IMR-90 (cell line): ENCODE results near the gene ATXN1. TPM values are rescaled to one million over a fixed set of nuclear protein-coding genes. Genes with fewer than 3 reads are reported as not detected.
A peak's percentile ranks its signal among the peaks of the same experiment; 100 is the strongest.

Experiments used
- ATAC-seq: fragments of 200-7000 bp; cut with Tn5 transposase; 2 replicates; pipeline ENCODE4 v1.9.1; 2020; ENCODE audit warnings: low read depth, mild to moderate bottlenecking, moderate library complexity
- BruUV-seq: library from RNA; stranded (reverse); fragments of 400-500 nt; replicated peaks from 2 replicates; lab custom pipeline; 2021; lab: Mats Ljungman, UMichigan
- CTCF ChIA-PET: fragments of 300-600 bp; formaldehyde crosslinking; extraction: SDS; loops from one replicate; lab custom pipeline; 2021; ENCODE audit warnings: antibody characterized with exemption; lab: Yijun Ruan, JAX
- POLR2A ChIA-PET: fragments of 300-600 bp; sonication (Branson Sonifier 250); formaldehyde crosslinking; loops from one replicate; lab custom pipeline; 2022; ENCODE audit warnings: antibody characterized with exemption; ENCODE audit not compliant: unreplicated experiment; lab: Charles Lee
- DNase-seq: peaks from one replicate; pipeline ENCODE4 v3.0.0; 2013
- H2AFZ ChIP-seq: replicated peaks from 2 replicates; pipeline ENCODE3; 2013; ENCODE audit warnings: low read length, mild to moderate bottlenecking; ENCODE audit not compliant: poor library complexity
- H2AK5ac ChIP-seq: 2 replicates; pipeline ENCODE4 v1.6.1; 2013; ENCODE audit warnings: low read depth, low read length, inconsistent platforms
- H2AK9ac ChIP-seq: replicated peaks from 2 replicates; pipeline ENCODE3; 2013; ENCODE audit warnings: mild to moderate bottlenecking, low read depth, low read length, moderate library complexity; ENCODE audit not compliant: poor library complexity
- H2BK120ac ChIP-seq: 2 replicates; pipeline ENCODE4 v1.6.1; 2013; ENCODE audit warnings: low read depth, low read length, inconsistent platforms
- H2BK15ac ChIP-seq: 3 replicates; pipeline ENCODE4 v1.6.1; 2013; ENCODE audit warnings: low read depth, low read length, inconsistent platforms
- H2BK20ac ChIP-seq: 2 replicates; pipeline ENCODE4 v1.6.1; 2013; ENCODE audit warnings: low read depth, mild to moderate bottlenecking, inconsistent platforms, low read length, moderate library complexity
- H2BK5ac ChIP-seq: 2 replicates; pipeline ENCODE4 v1.6.1; 2013; ENCODE audit warnings: mild to moderate bottlenecking, low read depth, low read length, inconsistent platforms; ENCODE audit not compliant: poor library complexity, severe bottlenecking
- H3K14ac ChIP-seq: replicated peaks from 2 replicates; pipeline ENCODE4 v1.6.1; 2013; ENCODE audit warnings: low read depth, low read length, inconsistent platforms
- H3K18ac ChIP-seq: 2 replicates; pipeline ENCODE4 v1.6.1; 2013; ENCODE audit warnings: low read depth, low read length, control low read depth
- H3K23ac ChIP-seq: 2 replicates; pipeline ENCODE4 v1.6.1; 2013; ENCODE audit warnings: low read depth, low read length, inconsistent platforms
- H3K27ac ChIP-seq: 2 replicates; pipeline ENCODE4 v1.5.1; 2013; ENCODE audit warnings: mild to moderate bottlenecking, control low read depth, low read length; ENCODE audit not compliant: insufficient read depth
- H3K27me3 ChIP-seq: 2 replicates; pipeline ENCODE4 v1.6.1; 2013; ENCODE audit warnings: low read length; ENCODE audit not compliant: control insufficient read depth, insufficient read depth
- H3K36me3 ChIP-seq: 2 replicates; pipeline ENCODE4 v1.6.1; 2013; ENCODE audit warnings: low read length, mixed read lengths; ENCODE audit not compliant: control insufficient read depth, insufficient read depth
- H3K4ac ChIP-seq: 2 replicates; pipeline ENCODE4 v1.6.1; 2013; ENCODE audit warnings: low read depth, low read length, inconsistent platforms
- H3K4me1 ChIP-seq: 2 replicates; pipeline ENCODE4 v1.6.1; 2013; ENCODE audit warnings: low read length, mixed read lengths; ENCODE audit not compliant: control insufficient read depth, insufficient read depth
- H3K4me2 ChIP-seq: 2 replicates; pipeline ENCODE4 v1.6.1; 2013; ENCODE audit warnings: low read depth, mild to moderate bottlenecking, control low read depth, low read length, moderate library complexity
- H3K4me3 ChIP-seq: 2 replicates; pipeline ENCODE4 v1.5.1; 2013; ENCODE audit warnings: low read depth, mild to moderate bottlenecking, control low read depth, low read length, moderate library complexity; ENCODE audit not compliant: insufficient read depth
- H3K56ac ChIP-seq: 2 replicates; pipeline ENCODE4 v1.6.1; 2013; ENCODE audit warnings: low read length, inconsistent platforms; ENCODE audit not compliant: insufficient read depth; ENCODE audit errors: extremely low read depth
- H3K79me1 ChIP-seq, 2 experiments: 2 replicates each; pipeline ENCODE4 v1.6.1; 2013; ENCODE audit warnings: low read length in 2 of 2, inconsistent platforms in 1 of 2, low read depth in 1 of 2
- H3K9ac ChIP-seq: 2 replicates; pipeline ENCODE4 v1.6.1; 2013; ENCODE audit warnings: low read depth, low read length, control low read depth
- H3K9me1 ChIP-seq: 2 replicates; pipeline ENCODE4 v1.6.1; 2013; ENCODE audit warnings: low read length, inconsistent platforms; ENCODE audit not compliant: insufficient read depth
- H3K9me3 ChIP-seq: 2 replicates; pipeline ENCODE4 v1.6.1; 2013; ENCODE audit warnings: low read length; ENCODE audit not compliant: control insufficient read depth, insufficient read depth
- H4K20me1 ChIP-seq: 2 replicates; pipeline ENCODE4 v1.6.1; 2013; ENCODE audit warnings: low read length, inconsistent platforms; ENCODE audit not compliant: insufficient read depth
- H4K5ac ChIP-seq: 2 replicates; pipeline ENCODE4 v1.6.1; 2013; ENCODE audit warnings: mild to moderate bottlenecking, low read depth, low read length, control low read depth
- H4K8ac ChIP-seq, 2 experiments: 2 replicates each; pipeline ENCODE4 v1.6.1; 2013; ENCODE audit warnings: low read depth in 2 of 2, low read length in 2 of 2, control low read depth in 1 of 2, inconsistent platforms in 1 of 2
- H4K91ac ChIP-seq: 2 replicates; pipeline ENCODE4 v1.6.1; 2013; ENCODE audit warnings: low read depth, low read length, inconsistent platforms; ENCODE audit not compliant: insufficient read depth
- CEBPB ChIP-seq: IDR thresholded peaks from 2 replicates; pipeline ENCODE4 v1.6.1; 2012; ENCODE audit warnings: low read depth, low read length, improper control_type of control experiment
- CHD1 ChIP-seq: IDR thresholded peaks from 2 replicates; pipeline ENCODE4 v1.6.1; 2012; ENCODE audit warnings: low read depth, low read length, improper control_type of control experiment
- FOS ChIP-seq: fragments of 150-350 bp; IDR thresholded peaks from 2 replicates; pipeline ENCODE4 v1.6.1; 2016; ENCODE audit warnings: low read depth, low read length
- MAFK ChIP-seq: IDR thresholded peaks from 2 replicates; pipeline ENCODE4 v1.6.1; 2012; ENCODE audit warnings: low read depth, low read length, improper control_type of control experiment
- MAZ ChIP-seq: IDR thresholded peaks from 2 replicates; pipeline ENCODE4 v1.6.1; 2012; ENCODE audit warnings: low read depth, mild to moderate bottlenecking, low read length, improper control_type of control experiment, moderate library complexity, borderline replicate concordance
- MXI1 ChIP-seq: IDR thresholded peaks from 2 replicates; pipeline ENCODE4 v1.6.1; 2012; ENCODE audit warnings: low read depth, mild to moderate bottlenecking, low read length, moderate library complexity, borderline replicate concordance
- NFE2L2 ChIP-seq: fragments of 150-350 bp; IDR thresholded peaks from 2 replicates; pipeline ENCODE4 v1.6.1; 2016; ENCODE audit warnings: low read depth, mild to moderate bottlenecking, low read length
- POLR2A ChIP-seq: IDR thresholded peaks from 2 replicates; pipeline ENCODE4 v1.6.1; 2012; ENCODE audit warnings: mild to moderate bottlenecking, low read depth, low read length
- RAD21 ChIP-seq: IDR thresholded peaks from 2 replicates; pipeline ENCODE4 v1.6.1; 2012; ENCODE audit warnings: low read length, improper control_type of control experiment
- RCOR1 ChIP-seq: IDR thresholded peaks from 2 replicates; pipeline ENCODE4 v1.6.1; 2012; ENCODE audit warnings: mild to moderate bottlenecking, low read length, improper control_type of control experiment; ENCODE audit not compliant: insufficient replicate concordance
- SMC3 ChIP-seq: fragments of 150-350 bp; IDR thresholded peaks from 2 replicates; pipeline ENCODE4 v1.6.1; 2016; ENCODE audit warnings: low read depth, mild to moderate bottlenecking, antibody characterized with exemption, low read length, moderate library complexity
- WGBS, 2 experiments: methylation state at CpG; one replicate each; pipeline versions ENCODE4 v1.1.5 to v1.1.7; 2013; ENCODE audit warnings: missing lambda C conversion rate in 2 of 2; ENCODE audit not compliant: insufficient read length in 1 of 2; ENCODE audit errors: extremely low coverage in 2 of 2; 5-methylcytosine and 5-hydroxymethylcytosine counted together
- dilution Hi-C: fragments of 300-500 bp; cut with HindIII; formaldehyde crosslinking; loops from one replicate; pipeline ENCODE4 v1.14.3; 2018; ENCODE audit warnings: low sequenced_read_pairs; ENCODE audit not compliant: unreplicated experiment
- in situ Hi-C: fragments of 300-500 bp; cut with MboI; formaldehyde crosslinking; loops from 3 replicates; pipeline ENCODE4 v1.14.3; 2019; ENCODE audit warnings: low sequenced_read_pairs, inconsistent platforms, mixed read lengths
- intact Hi-C: fragments of 100-400 bp; cut with micrococcal nuclease; formaldehyde crosslinking; loops from 2 replicates; pipeline ENCODE4 v1.10.0; 2022
- polyA plus RNA-seq, 3 experiments: library from polyadenylated mRNA; depleted of rRNA; stranded (reverse); fragments of >200 nt; gene quantifications; 2 replicates each; pipeline ENCODE4 v1.2.3, GENCODE V29; 2012; ENCODE audit warnings: low replicate concordance in 1 of 3
- total RNA-seq: library from RNA; depleted of rRNA; stranded (reverse); fragments of >200 nt; gene quantifications from 2 replicates; pipeline ENCODE4 v1.2.3, GENCODE V29; 2012
- TF ChIP-seq, protein P1 (sequence below): fragments of 150-350 bp; IDR thresholded peaks from 2 replicates; pipeline ENCODE4 v1.6.1; 2017; ENCODE audit warnings: mild to moderate bottlenecking, antibody characterized with exemption, low read length, low read depth
- TF ChIP-seq, protein P2 (sequence below): conservative IDR thresholded peaks from 2 replicates; pipeline ENCODE4 v1.5.1; 2012; ENCODE audit warnings: mild to moderate bottlenecking, low read depth, low read length, improper control_type of control experiment
- TF ChIP-seq, protein P3 (sequence below): fragments of 150-350 bp; IDR thresholded peaks from 2 replicates; pipeline ENCODE4 v1.6.1; 2016; ENCODE audit warnings: low read depth, mild to moderate bottlenecking, low read length, moderate library complexity, borderline replicate concordance

ATXN1 gene
- total and polyA plus RNA-seq, 2 of the 4 experiments (the other 2 are of a cell fraction), result 7.3 to 11.1 TPM

DNA sequence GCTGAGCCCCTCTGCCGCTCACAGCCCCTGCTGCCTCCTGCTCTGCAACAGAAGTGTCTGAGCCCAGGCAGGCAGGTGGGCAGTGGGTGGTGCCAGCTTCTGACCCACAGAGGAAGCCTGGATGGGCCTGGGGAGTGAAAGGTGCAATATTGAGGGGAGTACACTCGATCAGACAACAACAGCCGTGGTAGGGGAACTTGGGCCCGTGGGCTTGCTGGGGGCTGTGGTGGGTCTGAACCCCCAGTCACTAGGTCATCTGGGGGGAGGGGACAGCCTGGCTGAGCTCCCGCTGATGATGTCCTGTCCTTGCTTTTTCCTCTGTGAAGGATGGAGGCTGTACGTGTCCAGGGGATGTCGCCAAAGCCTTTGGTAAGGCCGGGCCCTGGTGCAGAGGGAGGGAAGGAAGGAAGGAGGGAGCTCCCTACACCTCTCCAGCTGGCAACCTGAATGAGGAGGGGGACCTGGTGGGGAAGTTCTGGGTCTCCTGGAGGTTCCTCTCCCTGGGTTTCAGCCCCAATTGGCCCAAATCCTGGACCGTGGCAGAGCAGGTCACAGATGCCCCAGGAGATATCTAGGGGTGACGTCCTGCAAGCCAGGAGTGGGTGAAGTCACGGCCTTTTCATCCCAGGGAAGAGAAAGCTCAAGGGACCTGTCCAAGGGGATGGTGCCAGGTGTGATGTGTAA is 475.7 kb downstream of the ATXN1 start:
- Histone ChIP-seq H3K23ac (no peak overlapping the region), H2BK15ac (no peak overlapping the region), H3K9me1 (no peaks in the 10 kb centered on the region; the same call in 1 of the 2 replicates), H4K5ac (no peak overlapping the region), H3K56ac (no peak overlapping the region), H3K9ac (no peak overlapping the region), H2BK20ac (no peak overlapping the region), H3K4ac (no peak overlapping the region), H3K14ac (no peak overlapping the region), H3K79me1 (no peaks in the 10 kb centered on the region), H3K27ac (no peak overlapping the region), H3K4me1 (no peaks in the 10 kb centered on the region), H2BK120ac (no peak overlapping the region), H2BK5ac (no peak overlapping the region), H4K8ac (no peak overlapping the region), H3K27me3 (no peaks in the 10 kb centered on the region), H4K20me1 (no peaks in the 10 kb centered on the region), H2AFZ (no peak overlapping the region), H3K9me3 (no peaks in the 10 kb centered on the region), H3K4me3 (no peak overlapping the region), H2AK9ac (no peak overlapping the region), H2AK5ac (no peak overlapping the region), H3K18ac (no peak overlapping the region), H3K36me3 (no peaks in the 10 kb centered on the region), H3K4me2 (no peak overlapping the region), H4K91ac (no peak overlapping the region)
- TF ChIP-seq SMC3, result no peak
- TF ChIP-seq POLR2A, result no peak
- no peak for TF ChIP-seq MAZ
- TF ChIP-seq, protein P1, sequence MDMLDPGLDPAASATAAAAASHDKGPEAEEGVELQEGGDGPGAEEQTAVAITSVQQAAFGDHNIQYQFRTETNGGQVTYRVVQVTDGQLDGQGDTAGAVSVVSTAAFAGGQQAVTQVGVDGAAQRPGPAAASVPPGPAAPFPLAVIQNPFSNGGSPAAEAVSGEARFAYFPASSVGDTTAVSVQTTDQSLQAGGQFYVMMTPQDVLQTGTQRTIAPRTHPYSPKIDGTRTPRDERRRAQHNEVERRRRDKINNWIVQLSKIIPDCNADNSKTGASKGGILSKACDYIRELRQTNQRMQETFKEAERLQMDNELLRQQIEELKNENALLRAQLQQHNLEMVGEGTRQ, result no peak
- TF ChIP-seq NFE2L2, result no peak
- no peak for TF ChIP-seq MAFK
- TF ChIP-seq FOS, result no peak
- TF ChIP-seq MXI1, result no peak
- TF ChIP-seq, protein P2, sequence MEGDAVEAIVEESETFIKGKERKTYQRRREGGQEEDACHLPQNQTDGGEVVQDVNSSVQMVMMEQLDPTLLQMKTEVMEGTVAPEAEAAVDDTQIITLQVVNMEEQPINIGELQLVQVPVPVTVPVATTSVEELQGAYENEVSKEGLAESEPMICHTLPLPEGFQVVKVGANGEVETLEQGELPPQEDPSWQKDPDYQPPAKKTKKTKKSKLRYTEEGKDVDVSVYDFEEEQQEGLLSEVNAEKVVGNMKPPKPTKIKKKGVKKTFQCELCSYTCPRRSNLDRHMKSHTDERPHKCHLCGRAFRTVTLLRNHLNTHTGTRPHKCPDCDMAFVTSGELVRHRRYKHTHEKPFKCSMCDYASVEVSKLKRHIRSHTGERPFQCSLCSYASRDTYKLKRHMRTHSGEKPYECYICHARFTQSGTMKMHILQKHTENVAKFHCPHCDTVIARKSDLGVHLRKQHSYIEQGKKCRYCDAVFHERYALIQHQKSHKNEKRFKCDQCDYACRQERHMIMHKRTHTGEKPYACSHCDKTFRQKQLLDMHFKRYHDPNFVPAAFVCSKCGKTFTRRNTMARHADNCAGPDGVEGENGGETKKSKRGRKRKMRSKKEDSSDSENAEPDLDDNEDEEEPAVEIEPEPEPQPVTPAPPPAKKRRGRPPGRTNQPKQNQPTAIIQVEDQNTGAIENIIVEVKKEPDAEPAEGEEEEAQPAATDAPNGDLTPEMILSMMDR, result no peak
- TF ChIP-seq RAD21, result no peak
- TF ChIP-seq RCOR1, result no peak
- no peak for TF ChIP-seq CHD1
- TF ChIP-seq, protein P3, sequence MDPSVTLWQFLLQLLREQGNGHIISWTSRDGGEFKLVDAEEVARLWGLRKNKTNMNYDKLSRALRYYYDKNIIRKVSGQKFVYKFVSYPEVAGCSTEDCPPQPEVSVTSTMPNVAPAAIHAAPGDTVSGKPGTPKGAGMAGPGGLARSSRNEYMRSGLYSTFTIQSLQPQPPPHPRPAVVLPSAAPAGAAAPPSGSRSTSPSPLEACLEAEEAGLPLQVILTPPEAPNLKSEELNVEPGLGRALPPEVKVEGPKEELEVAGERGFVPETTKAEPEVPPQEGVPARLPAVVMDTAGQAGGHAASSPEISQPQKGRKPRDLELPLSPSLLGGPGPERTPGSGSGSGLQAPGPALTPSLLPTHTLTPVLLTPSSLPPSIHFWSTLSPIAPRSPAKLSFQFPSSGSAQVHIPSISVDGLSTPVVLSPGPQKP, result no peak
- TF ChIP-seq CEBPB, result no peak
- ChIA-PET POLR2A (no interaction called here), CTCF (interaction anchor here (0.7 to 1.3 kb wide), 5 partner anchors 10 to 48 kb away, joined by 3 to 4 read pairs (median 4); no protein-coding TSS in a partner anchor)
- in situ Hi-C loops, result no loop called here
- WGBS, 2 experiments, result 50% methylated on average over 1 of the region's 11 CpGs; no CpG with 5 or more reads in 1 of the 2 experiments
- intact Hi-C loops, result loop anchor here (1.0 kb wide), 1 partner anchor 46 kb away; no protein-coding TSS in a partner anchor
- ATAC-seq (peak; percentile 30; the same call in 1 of the 2 replicates), DNase-seq (no peak)
- dilution Hi-C loops, result no loop called here
- BruUV-seq, result no TSS peak
